DOHH2 (cell line): ENCODE results near the gene ZNF532.

Experiments used
- H3F3A ChIP-seq: fragments of 200-600 bp; sonication (generic), shearing (Covaris generic); 2 replicates; pipeline ENCODE4 v1.6.0; 2016; ENCODE audit warnings: antibody characterized with exemption, mild to moderate bottlenecking; ENCODE audit not compliant: control insufficient read depth, insufficient read depth
- H3K27ac ChIP-seq: fragments of 200-600 bp; sonication (generic); 2 replicates; pipeline ENCODE4 v1.5.1; 2014; ENCODE audit warnings: low read depth, mild to moderate bottlenecking, low read length, moderate library complexity
- H3K27me3 ChIP-seq: fragments of 200-600 bp; sonication (generic); 2 replicates; pipeline ENCODE4 v1.6.1; 2014; ENCODE audit warnings: mild to moderate bottlenecking, low read length, mixed read lengths; ENCODE audit not compliant: control insufficient read depth
- H3K36me3 ChIP-seq: fragments of 200-600 bp; sonication (generic); 2 replicates; pipeline ENCODE4 v1.6.1; 2014; ENCODE audit warnings: mild to moderate bottlenecking, low read length, moderate library complexity, mixed read lengths; ENCODE audit not compliant: control insufficient read depth
- H3K4me1 ChIP-seq: fragments of 200-600 bp; sonication (generic); 2 replicates; pipeline ENCODE4 v1.6.1; 2014; ENCODE audit warnings: mild to moderate bottlenecking, low read length, mixed read lengths; ENCODE audit not compliant: control insufficient read depth
- H3K4me2 ChIP-seq: fragments of 200-600 bp; sonication (generic); 2 replicates; pipeline ENCODE4 v1.6.0; 2014; ENCODE audit warnings: mild to moderate bottlenecking, low read length, moderate library complexity
- H3K4me3 ChIP-seq: fragments of 200-600 bp; sonication (generic); 2 replicates; pipeline ENCODE4 v1.5.1; 2014; ENCODE audit warnings: mild to moderate bottlenecking, low read length, mixed read lengths
- H3K79me2 ChIP-seq: fragments of 200-600 bp; sonication (generic); 2 replicates; pipeline ENCODE4 v1.6.1; 2014; ENCODE audit warnings: mild to moderate bottlenecking, low read length, mixed read lengths; ENCODE audit not compliant: control insufficient read depth
- H3K9me2 ChIP-seq: fragments of 200-600 bp; sonication (generic); replicated peaks from 2 replicates; pipeline ENCODE4 v1.6.1; 2014; ENCODE audit warnings: mild to moderate bottlenecking, low read length, mixed read lengths; ENCODE audit not compliant: control insufficient read depth
- H3K9me3 ChIP-seq: fragments of 200-600 bp; sonication (generic); 2 replicates; pipeline ENCODE4 v1.6.1; 2014; ENCODE audit warnings: antibody characterized with exemption, low read length, mixed read lengths; ENCODE audit not compliant: control insufficient read depth, insufficient read depth
- H4K20me1 ChIP-seq: fragments of 200-600 bp; sonication (generic); 2 replicates; pipeline ENCODE4 v1.6.0; 2014; ENCODE audit warnings: low read depth, mild to moderate bottlenecking, antibody characterized with exemption, low read length, moderate library complexity; ENCODE audit not compliant: control insufficient read depth, insufficient read depth
- EZH2phosphoT487 ChIP-seq: fragments of 200-600 bp; sonication (generic); IDR thresholded peaks from 2 replicates; pipeline ENCODE4 v1.6.1; 2017; ENCODE audit warnings: borderline replicate concordance, mild to moderate bottlenecking, antibody characterized with exemption, low read length, moderate library complexity, mixed read lengths
- TF ChIP-seq, protein P1 (sequence below): fragments of 200-600 bp; sonication (generic); IDR thresholded peaks from one replicate; pipeline ENCODE4 v1.5.1; 2014; ENCODE audit warnings: antibody characterized with exemption, mild to moderate bottlenecking, low read depth, low read length; ENCODE audit not compliant: poor library complexity, severe bottlenecking

Gene ZNF532

DNA sequence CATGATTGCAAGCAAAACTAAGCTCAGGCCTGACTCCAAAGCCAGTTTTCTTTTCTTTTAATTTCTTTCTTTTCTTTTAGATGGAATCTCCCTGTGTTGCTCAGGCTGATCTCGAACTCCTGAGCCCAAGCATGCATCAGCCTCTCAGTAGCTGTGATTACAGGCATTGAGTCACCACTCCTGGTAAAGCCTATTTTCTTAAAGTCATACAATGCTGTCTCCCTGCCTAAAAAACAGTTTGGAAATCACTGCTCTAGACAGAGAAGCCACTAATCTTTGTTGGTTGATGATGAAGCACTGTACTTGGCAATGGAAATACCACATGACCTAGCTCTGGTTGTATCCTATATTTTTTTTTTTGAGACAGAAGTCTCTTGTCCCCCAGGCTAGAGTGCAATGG is 33.1 kb upstream of the ZNF532 start:
- Histone ChIP-seq H4K20me1 (no peaks in the 10 kb centered on the region), H3K4me3 (no peak overlapping the region), H3K79me2 (no peaks in the 10 kb centered on the region), H3K9me2 (no peaks in the 10 kb centered on the region), H3K36me3 (no peaks in the 10 kb centered on the region), H3K27ac (no peak overlapping the region), H3K4me1 (no peaks in the 10 kb centered on the region), H3K9me3 (peaks cover 4% of the 10 kb centered on the region; the same call in 1 of the 2 replicates), H3K27me3 (no peaks in the 10 kb centered on the region), H3F3A (no peaks in the 10 kb centered on the region), H3K4me2 (no peak overlapping the region)
- TF ChIP-seq EZH2phosphoT487 = no peak
- TF ChIP-seq, protein P1, sequence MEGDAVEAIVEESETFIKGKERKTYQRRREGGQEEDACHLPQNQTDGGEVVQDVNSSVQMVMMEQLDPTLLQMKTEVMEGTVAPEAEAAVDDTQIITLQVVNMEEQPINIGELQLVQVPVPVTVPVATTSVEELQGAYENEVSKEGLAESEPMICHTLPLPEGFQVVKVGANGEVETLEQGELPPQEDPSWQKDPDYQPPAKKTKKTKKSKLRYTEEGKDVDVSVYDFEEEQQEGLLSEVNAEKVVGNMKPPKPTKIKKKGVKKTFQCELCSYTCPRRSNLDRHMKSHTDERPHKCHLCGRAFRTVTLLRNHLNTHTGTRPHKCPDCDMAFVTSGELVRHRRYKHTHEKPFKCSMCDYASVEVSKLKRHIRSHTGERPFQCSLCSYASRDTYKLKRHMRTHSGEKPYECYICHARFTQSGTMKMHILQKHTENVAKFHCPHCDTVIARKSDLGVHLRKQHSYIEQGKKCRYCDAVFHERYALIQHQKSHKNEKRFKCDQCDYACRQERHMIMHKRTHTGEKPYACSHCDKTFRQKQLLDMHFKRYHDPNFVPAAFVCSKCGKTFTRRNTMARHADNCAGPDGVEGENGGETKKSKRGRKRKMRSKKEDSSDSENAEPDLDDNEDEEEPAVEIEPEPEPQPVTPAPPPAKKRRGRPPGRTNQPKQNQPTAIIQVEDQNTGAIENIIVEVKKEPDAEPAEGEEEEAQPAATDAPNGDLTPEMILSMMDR = no peak

DNA sequence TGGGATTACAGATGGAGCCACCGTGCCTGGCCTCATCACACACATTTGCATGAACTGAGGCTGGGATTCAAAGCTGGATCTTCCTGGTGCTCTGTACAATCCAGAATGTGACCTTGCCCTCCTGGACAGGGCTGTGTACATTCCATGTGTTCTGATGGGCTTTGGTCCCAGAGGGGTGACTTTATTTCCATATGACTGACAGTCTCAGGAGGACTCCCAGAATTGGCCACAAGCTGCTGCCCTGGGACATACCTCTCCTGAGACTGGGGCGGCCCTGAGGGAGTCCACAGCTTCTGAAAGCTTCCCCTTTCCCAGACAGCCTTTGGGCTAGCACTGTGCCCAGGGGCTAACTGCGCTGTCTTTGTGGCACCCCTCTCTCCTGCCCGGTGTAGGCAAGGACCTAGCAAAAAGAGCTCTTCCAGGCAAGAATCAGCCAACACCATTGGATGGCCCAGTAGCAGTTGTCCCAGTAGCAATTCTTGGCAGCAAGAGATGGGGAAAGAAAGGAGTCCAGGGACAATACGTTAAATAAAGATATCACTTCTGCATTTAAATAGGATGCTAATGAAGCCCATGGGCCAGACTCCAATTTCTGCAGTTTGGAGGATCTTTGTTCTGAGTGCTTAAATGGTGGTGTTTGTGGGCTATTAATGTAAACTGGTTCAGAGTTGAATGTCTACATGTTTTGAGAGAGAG is 26.4 kb upstream of the ZNF532 start:
- Histone ChIP-seq H4K20me1 (no peaks in the 10 kb centered on the region), H3K9me3 (no peaks in the 10 kb centered on the region), H3K27me3 (no peaks in the 10 kb centered on the region), H3K27ac (no peak overlapping the region), H3K4me2 (no peak overlapping the region), H3K9me2 (no peaks in the 10 kb centered on the region), H3K79me2 (no peaks in the 10 kb centered on the region), H3K36me3 (no peaks in the 10 kb centered on the region), H3K4me3 (no peak overlapping the region), H3K4me1 (no peaks in the 10 kb centered on the region), H3F3A (no peaks in the 10 kb centered on the region)
- TF ChIP-seq, protein P1 = no peak
- TF ChIP-seq EZH2phosphoT487 = no peak

DNA sequence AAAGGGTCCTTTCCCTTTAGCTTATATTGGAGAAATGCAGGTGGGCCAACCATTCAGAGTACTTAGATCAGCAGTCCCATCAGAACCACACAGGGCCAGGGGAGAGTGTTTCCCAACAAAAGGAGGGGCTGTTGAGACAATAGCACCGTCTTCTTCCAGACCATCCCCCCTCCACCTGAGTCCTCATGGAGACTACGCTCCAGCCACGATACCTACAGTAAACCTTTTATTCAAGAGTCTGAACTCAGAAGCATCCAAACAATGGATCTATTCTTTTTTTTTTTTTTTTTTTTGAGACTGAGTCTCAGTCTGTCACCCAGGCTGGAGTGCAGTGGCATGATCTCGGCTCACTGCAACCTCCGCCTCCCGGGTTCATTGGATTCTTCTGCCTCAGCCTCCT is 25.7 kb upstream of the ZNF532 start:
- Histone ChIP-seq H3K4me2 (no peak overlapping the region), H3F3A (no peaks in the 10 kb centered on the region), H3K9me3 (no peaks in the 10 kb centered on the region), H3K9me2 (no peaks in the 10 kb centered on the region), H3K36me3 (no peaks in the 10 kb centered on the region), H3K27ac (no peak overlapping the region), H3K4me1 (no peaks in the 10 kb centered on the region), H3K27me3 (no peaks in the 10 kb centered on the region), H3K79me2 (no peaks in the 10 kb centered on the region), H4K20me1 (no peaks in the 10 kb centered on the region), H3K4me3 (no peak overlapping the region)
- TF ChIP-seq EZH2phosphoT487 = no peak
- TF ChIP-seq, protein P1 = no peak
